DOHH2 (cell line): Measurements from ENCODE around the gene FAIM2.

Experiments
- H3F3A ChIP-seq: fragments of 200-600 bp; sonication (generic), shearing (Covaris generic); 2 replicates; pipeline ENCODE4 v1.6.0; 2016; ENCODE audit warnings: antibody characterized with exemption, mild to moderate bottlenecking; ENCODE audit not compliant: control insufficient read depth, insufficient read depth
- H3K27ac ChIP-seq: fragments of 200-600 bp; sonication (generic); 2 replicates; pipeline ENCODE4 v1.5.1; 2014; ENCODE audit warnings: low read depth, mild to moderate bottlenecking, low read length, moderate library complexity
- H3K27me3 ChIP-seq: fragments of 200-600 bp; sonication (generic); 2 replicates; pipeline ENCODE4 v1.6.1; 2014; ENCODE audit warnings: mild to moderate bottlenecking, low read length, mixed read lengths; ENCODE audit not compliant: control insufficient read depth
- H3K36me3 ChIP-seq: fragments of 200-600 bp; sonication (generic); 2 replicates; pipeline ENCODE4 v1.6.1; 2014; ENCODE audit warnings: mild to moderate bottlenecking, low read length, moderate library complexity, mixed read lengths; ENCODE audit not compliant: control insufficient read depth
- H3K4me1 ChIP-seq: fragments of 200-600 bp; sonication (generic); 2 replicates; pipeline ENCODE4 v1.6.1; 2014; ENCODE audit warnings: mild to moderate bottlenecking, low read length, mixed read lengths; ENCODE audit not compliant: control insufficient read depth
- H3K4me2 ChIP-seq: fragments of 200-600 bp; sonication (generic); 2 replicates; pipeline ENCODE4 v1.6.0; 2014; ENCODE audit warnings: mild to moderate bottlenecking, low read length, moderate library complexity
- H3K4me3 ChIP-seq: fragments of 200-600 bp; sonication (generic); 2 replicates; pipeline ENCODE4 v1.5.1; 2014; ENCODE audit warnings: mild to moderate bottlenecking, low read length, mixed read lengths
- H3K79me2 ChIP-seq: fragments of 200-600 bp; sonication (generic); 2 replicates; pipeline ENCODE4 v1.6.1; 2014; ENCODE audit warnings: mild to moderate bottlenecking, low read length, mixed read lengths; ENCODE audit not compliant: control insufficient read depth
- H3K9me2 ChIP-seq: fragments of 200-600 bp; sonication (generic); replicated peaks from 2 replicates; pipeline ENCODE4 v1.6.1; 2014; ENCODE audit warnings: mild to moderate bottlenecking, low read length, mixed read lengths; ENCODE audit not compliant: control insufficient read depth
- H3K9me3 ChIP-seq: fragments of 200-600 bp; sonication (generic); 2 replicates; pipeline ENCODE4 v1.6.1; 2014; ENCODE audit warnings: antibody characterized with exemption, low read length, mixed read lengths; ENCODE audit not compliant: control insufficient read depth, insufficient read depth
- H4K20me1 ChIP-seq: fragments of 200-600 bp; sonication (generic); 2 replicates; pipeline ENCODE4 v1.6.0; 2014; ENCODE audit warnings: low read depth, mild to moderate bottlenecking, antibody characterized with exemption, low read length, moderate library complexity; ENCODE audit not compliant: control insufficient read depth, insufficient read depth
- CTCF ChIP-seq: fragments of 200-600 bp; sonication (generic); IDR thresholded peaks from one replicate; pipeline ENCODE4 v1.5.1; 2014; ENCODE audit warnings: antibody characterized with exemption, mild to moderate bottlenecking, low read depth, low read length; ENCODE audit not compliant: poor library complexity, severe bottlenecking
- EZH2phosphoT487 ChIP-seq: fragments of 200-600 bp; sonication (generic); IDR thresholded peaks from 2 replicates; pipeline ENCODE4 v1.6.1; 2017; ENCODE audit warnings: borderline replicate concordance, mild to moderate bottlenecking, antibody characterized with exemption, low read length, moderate library complexity, mixed read lengths

The FAIM2 gene

DNA sequence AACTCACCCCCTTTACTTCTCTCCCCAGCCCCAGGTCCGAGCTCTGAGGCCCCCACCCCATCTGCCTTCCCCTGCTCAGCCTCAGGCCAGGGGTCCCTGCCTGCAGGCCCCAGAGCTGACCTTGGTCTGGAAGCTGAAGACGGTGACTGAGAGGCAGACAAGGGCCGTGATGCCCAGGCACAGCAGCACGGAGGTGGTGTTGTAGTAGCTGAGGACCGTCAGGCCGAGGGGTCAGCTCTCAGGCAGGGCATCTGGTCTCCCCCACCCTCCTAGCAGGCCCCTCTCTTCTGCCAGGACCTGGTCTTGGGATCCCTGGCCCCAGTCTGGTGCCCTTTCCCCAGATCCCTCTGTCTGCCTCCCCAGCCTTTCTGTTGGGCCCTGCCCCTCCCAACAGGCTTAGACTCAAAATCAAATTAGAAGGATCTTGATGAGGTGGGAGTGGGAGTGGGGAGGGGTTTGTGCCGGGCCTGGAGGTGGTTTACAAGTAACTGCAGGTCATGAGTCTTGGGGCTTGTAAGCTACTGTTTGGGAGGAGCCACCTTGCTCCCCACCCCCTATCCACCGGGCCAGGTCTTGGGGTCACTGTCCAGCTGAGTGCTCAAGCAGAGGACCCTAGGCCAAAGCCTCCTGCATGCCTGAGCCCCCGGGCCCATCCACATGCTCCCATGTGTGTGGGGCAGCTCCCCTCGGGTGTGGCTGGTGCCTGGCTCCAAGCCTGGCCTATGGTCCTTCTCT is 14.2 kb downstream of the FAIM2 start:
- peaks cover 12% of the 10 kb centered on the region; the same call in 1 of the 2 replicates for H3K27me3 ChIP-seq
- no peaks in the 10 kb centered on the region for H3K79me2 ChIP-seq
- no peaks in the 10 kb centered on the region for H3K9me3 ChIP-seq
- no peaks in the 10 kb centered on the region for H3K4me1 ChIP-seq
- H3K4me3 ChIP-seq, result no peak overlapping the region
- H4K20me1 ChIP-seq, result no peaks in the 10 kb centered on the region
- no peak overlapping the region for H3K27ac ChIP-seq
- TF ChIP-seq EZH2phosphoT487 (no peak), CTCF (no peak)
- no peak overlapping the region for H3K4me2 ChIP-seq
- H3F3A ChIP-seq, result no peaks in the 10 kb centered on the region
- no peaks in the 10 kb centered on the region for H3K36me3 ChIP-seq
- no peaks in the 10 kb centered on the region for H3K9me2 ChIP-seq

DNA sequence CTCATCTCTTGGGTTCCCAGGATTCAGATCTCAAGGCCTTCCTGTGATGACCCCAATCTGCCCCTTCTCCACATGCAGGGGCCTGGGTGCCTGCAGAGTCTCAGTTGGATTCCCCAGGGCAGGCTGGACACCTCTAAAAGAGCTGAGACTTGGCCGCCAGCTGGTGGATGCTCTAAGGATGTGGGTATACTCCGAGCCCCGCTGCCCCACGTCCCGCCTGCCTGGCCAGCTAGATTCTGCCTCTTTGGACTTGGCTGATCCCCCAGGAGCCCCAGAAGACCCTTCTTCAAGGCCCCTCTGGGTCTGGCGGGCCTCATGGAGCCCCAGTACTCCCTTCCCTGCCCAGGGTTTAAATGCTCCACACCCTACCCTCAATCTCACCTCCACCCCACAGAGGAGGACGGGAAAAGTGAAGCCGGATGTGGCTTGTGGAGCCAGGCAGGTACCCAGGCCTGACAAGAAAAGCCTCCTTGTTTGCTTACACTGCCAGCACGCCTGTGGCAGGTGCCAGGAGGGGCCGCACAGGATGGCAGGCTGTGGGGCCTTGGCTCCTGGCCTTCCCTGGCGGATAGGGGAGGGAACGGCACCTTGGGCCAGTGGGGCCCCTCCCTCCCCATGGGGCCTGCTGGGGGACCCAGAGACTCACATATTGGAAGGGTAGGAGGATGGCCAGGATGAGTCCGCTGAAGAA is 15.1 kb downstream of the FAIM2 start:
- TF ChIP-seq CTCF (no peak), EZH2phosphoT487 (no peak)
- Histone ChIP-seq H3K4me3 (no peak overlapping the region), H3K27ac (no peak overlapping the region)

DNA sequence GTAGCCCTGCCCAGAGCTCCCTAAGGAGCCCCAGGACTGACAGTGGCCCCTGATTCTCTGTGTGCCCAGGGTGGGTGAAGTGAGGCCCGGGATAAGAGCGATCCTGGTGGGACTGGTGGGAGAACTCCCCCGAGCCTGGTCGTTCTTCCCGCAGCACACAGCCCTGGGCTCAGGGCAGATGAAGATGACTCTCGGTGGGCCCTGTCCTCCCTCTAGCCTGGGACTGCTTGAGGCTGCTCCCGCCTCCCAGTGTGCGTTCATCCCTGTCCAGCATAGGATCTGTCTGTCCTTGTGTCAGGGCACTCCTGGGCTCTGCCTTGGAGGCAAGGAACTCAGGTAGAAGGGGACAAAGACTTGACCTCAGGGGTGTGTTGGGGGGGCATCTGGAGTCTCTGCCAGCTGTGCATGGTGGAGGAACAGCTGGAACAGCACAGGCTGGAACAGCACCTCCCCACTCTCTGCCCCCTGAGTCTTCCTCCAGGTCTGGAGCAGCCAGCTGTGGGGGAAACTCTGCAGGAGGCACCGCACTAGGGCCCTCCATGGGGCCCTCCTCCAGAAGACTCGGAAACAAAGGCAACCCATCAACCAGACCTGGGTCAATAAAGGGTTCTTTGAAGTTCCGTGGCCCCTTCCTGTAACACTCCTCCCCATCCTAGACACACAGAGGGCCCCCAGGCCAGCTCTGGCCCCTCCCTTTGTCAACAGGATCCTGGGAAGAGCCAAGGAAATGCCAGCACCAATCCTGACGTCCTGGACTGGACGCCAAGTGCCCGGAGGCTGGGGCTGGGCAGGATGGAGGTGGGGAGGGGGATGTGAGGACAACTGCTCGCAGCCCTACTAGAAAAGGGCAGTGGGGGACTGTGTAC is 15.9 kb downstream of the FAIM2 start:
- H3K4me2 ChIP-seq, result no peak overlapping the region
- no peaks in the 10 kb centered on the region for H3K9me3 ChIP-seq
- no peak overlapping the region for H3K27ac ChIP-seq
- no peak for TF ChIP-seq CTCF
- no peak for TF ChIP-seq EZH2phosphoT487
- no peaks in the 10 kb centered on the region for H3F3A ChIP-seq
- H3K79me2 ChIP-seq, result no peaks in the 10 kb centered on the region
- H3K9me2 ChIP-seq, result no peaks in the 10 kb centered on the region
- no peaks in the 10 kb centered on the region for H3K4me1 ChIP-seq
- no peaks in the 10 kb centered on the region for H4K20me1 ChIP-seq
- H3K36me3 ChIP-seq, result no peaks in the 10 kb centered on the region
- no peak overlapping the region for H3K4me3 ChIP-seq
- peaks cover 12% of the 10 kb centered on the region; the same call in 1 of the 2 replicates for H3K27me3 ChIP-seq

More for the DNA sequence above, 15.1 kb downstream of the FAIM2 start:
- Histone ChIP-seq H3F3A (no peaks in the 10 kb centered on the region), H3K79me2 (no peaks in the 10 kb centered on the region), H3K4me1 (no peaks in the 10 kb centered on the region), H4K20me1 (no peaks in the 10 kb centered on the region), H3K9me3 (no peaks in the 10 kb centered on the region), H3K27me3 (peaks cover 12% of the 10 kb centered on the region; the same call in 1 of the 2 replicates), H3K9me2 (no peaks in the 10 kb centered on the region), H3K4me2 (no peak overlapping the region), H3K36me3 (no peaks in the 10 kb centered on the region)
